Stomach (tissue), 4 donors: ENCODE measurements around the gene CPN2.

Experiments used
- POLR2A ChIP-seq, 4 donors: fragments of 450-650 bp; IDR thresholded peaks; one replicate each; pipeline ENCODE4 v1.6.1; 2016; ENCODE audit warnings: antibody characterized with exemption in 4 of 4, control low read depth in 2 of 4, mild to moderate bottlenecking in 1 of 4, moderate library complexity in 1 of 4
- POLR2AphosphoS5 ChIP-seq, 3 donors: sonication (generic); formaldehyde crosslinking; IDR thresholded peaks; one replicate each; pipeline ENCODE4 v1.6.1; 2016; ENCODE audit warnings: antibody characterized with exemption in 3 of 3
- TF ChIP-seq, protein P1 (sequence below), 7 experiments: fragments of 450-650 bp in 4 of 7; fragments of 200-600 bp in 3 of 7; sonication (generic) in 3 of 7; IDR thresholded peaks; one replicate each; pipeline ENCODE4 v1.5.1; 2016 to 2019; ENCODE audit warnings: antibody characterized with exemption in 7 of 7, control low read depth in 2 of 7, mild to moderate bottlenecking in 1 of 7

GRCh38 chr3:194390835-194391234, 39.7 kb upstream of the CPN2 start:
- TF ChIP-seq, protein P1, sequence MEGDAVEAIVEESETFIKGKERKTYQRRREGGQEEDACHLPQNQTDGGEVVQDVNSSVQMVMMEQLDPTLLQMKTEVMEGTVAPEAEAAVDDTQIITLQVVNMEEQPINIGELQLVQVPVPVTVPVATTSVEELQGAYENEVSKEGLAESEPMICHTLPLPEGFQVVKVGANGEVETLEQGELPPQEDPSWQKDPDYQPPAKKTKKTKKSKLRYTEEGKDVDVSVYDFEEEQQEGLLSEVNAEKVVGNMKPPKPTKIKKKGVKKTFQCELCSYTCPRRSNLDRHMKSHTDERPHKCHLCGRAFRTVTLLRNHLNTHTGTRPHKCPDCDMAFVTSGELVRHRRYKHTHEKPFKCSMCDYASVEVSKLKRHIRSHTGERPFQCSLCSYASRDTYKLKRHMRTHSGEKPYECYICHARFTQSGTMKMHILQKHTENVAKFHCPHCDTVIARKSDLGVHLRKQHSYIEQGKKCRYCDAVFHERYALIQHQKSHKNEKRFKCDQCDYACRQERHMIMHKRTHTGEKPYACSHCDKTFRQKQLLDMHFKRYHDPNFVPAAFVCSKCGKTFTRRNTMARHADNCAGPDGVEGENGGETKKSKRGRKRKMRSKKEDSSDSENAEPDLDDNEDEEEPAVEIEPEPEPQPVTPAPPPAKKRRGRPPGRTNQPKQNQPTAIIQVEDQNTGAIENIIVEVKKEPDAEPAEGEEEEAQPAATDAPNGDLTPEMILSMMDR (IDR thresholded peaks at IDR 0.05), result no peak
- TF ChIP-seq POLR2AphosphoS5 (IDR thresholded peaks at IDR 0.05), result no peak
- TF ChIP-seq POLR2A (IDR thresholded peaks at IDR 0.05), result no peak
